Activated gamma-delta T cell (primary cell): ENCODE data around the gene NFATC1.
A peak's percentile ranks its signal among the peaks of the same experiment; 100 is the strongest.

ENCODE experiments used
- DNase-seq: peaks from one replicate; lab custom pipeline; 2025; lab: John Stamatoyannopoulos, UW

Gene NFATC1

DNA sequence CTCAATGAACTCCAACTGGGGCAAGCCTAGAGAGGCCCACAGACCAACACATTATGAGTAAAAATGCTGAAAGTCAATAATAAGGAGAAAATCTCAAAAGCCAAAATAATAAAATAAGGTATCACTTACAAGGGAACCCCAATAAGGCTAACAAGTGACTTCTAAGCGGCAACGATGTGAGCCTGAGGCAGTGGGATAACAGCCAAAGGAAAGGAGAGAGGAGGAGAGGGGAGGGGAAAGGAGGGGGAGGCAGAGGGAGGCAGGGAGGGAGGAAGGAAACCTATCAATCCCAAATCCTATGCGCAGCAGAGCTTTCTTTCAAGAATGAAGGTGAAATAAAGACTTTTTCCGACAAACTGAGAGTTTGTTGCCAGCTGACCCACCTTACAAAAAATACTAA lies 6.0 kb upstream of the NFATC1 start:
- DNase-seq, result no peak

DNA sequence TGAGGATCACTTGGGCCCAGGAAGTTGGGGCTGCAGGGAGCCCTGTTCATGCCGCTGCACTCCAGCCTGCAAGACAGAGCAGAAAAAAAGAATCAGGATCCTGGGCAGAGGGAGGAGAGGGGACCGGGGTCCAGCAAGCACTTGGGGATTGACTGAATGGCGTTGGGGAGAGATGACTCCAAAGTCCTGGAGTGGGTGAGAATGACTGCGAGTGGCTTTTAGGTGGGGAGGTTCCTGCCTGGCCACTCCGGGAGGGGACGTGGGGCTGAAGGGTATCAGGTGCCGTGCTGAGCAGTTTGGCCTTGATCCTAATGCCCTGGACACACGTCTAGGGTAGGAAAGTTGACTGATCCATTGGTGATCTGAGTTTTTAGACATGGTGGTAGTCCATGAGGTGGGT lies 3.5 kb upstream of the NFATC1 start:
- DNase-seq, result no peak

DNA sequence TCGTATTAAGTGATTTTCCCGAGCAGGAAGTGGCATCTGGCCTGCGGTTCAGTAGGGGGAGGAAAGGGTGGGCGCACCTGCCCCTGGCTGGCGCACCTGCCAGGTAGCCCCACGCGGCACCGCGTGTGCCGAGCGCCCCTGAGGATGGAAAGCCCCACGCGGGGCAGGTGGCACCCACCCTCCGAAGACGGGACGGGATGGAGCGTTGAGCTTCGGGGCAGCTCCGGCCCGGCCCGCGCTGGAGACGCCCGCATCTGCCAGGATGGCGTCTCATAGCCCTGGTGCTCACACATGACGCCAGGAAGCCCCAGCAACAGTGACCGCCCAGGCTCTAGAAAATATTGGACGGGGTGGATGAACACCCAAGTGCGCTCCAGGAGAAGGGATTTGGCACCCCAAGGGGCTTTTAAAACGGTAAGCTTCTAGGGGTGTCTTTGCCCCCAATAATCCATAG lies 2.5 kb upstream of the NFATC1 start:
- no peak for DNase-seq

- no peak for DNase-seq
Observed at GRCh38 chr18:79393635-79394533, 1.8 kb upstream of the NFATC1 start.

DNA sequence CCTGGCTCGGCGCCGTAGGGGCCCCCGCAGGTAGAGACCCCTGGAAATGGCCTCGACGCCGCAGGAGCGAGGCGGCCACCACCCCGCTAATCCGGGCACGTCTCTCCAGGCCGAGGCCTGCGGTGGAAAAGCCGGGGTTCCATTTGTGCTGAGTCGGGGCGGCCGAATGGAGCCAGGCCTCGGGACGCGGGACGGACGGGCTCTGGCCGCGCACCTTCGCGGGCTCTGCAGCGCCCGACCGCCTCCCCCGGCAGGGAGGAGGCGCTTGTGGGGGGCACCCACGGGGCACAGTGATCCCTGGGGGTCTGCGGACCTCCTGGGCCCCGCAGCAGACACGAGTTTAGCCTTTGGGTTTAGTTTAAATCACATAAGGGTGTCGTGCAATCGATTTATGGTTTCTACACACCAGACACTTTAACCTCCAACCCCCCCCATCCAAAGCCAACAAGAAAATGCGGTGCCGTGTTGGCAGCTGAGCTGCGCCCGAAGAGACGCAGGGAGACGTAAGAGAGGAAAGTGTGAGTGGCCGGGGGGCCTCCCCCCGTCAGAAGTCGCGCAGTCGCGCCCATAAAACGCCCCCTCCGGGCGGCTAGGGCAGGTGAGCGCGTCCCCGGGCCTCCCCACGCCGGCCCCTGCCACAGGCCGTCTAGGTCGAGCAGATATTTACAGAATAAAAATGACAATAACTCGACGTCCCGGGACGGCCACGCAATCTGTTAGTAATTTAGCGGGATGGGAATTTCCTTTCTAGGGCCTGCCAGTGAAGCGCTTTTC lies 1.0 kb upstream of the NFATC1 start:
- DNase-seq, result peak; percentile 43

GRCh38 chr18:79395308-79395640 lies 456 bp upstream of the NFATC1 start:
- DNase-seq, result no peak

DNA sequence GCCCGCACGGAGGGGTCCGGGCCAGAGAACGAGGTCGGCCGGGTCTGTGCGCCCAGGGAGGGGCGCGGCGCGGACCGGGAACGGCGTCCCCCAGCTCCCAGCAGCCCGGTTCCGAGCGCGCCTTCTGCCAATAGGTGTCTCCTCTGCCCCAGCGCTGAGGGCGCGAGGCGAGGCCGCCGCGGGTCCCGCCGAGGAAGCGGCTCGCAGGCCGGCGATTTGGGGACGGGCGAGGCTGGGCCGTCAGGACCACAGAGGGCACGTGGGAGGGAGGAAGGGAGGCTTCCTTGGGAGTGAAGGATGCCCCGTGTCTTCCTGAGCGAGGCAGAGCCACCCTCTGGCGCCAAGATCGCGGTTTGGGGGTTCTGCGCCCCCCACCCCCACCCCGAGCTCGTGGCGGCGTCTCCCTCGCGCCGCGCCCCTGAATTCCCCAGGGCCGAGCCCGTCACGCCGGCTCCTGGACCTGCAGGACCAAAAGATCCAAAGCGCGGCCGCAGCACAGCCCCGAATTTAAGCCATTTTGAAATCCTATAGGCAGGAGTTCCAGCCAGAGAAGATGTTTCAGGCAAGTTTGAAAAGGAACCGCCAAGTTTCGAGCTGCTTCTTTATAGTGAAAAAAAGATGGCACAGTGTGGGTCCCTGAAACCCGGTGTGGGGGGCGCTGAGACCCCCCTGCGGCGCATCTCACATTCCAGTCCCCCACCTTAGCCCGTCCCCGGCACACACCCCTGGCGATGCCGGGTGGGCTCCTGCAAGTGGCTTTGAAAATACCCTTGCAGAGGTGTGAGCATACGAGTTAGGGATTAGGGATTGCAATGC lies 909 bp downstream of the NFATC1 start:
- no peak for DNase-seq

DNA sequence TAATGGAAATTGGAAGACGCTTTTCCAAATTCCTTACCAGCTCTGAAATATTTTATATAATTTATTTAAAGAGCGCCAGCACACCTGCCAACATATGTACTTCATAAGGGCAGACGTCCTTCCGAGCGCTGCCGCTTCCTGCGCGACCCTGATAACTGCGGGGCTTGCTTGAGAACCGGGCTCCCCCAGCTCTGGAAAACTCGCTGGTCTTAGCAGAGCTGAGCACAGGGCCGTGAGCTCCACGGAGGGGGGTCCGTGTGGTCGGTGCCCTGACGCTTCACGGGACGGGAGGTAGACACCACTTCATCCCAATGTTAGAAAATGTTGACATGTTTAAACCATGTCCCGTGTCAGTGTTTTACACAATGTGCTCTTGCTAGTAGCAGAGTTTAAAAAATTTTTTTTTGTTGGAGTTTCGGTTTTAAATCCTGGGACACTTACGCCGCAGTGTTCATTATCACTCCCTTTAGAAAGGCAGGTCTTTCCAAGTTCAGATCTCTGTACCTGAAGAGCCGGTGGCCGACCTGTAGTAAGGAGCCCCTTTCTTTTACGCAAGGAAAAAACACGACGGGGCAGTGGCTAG lies 1.6 kb downstream of the NFATC1 start:
- DNase-seq, result no peak

- DNase-seq, result no peak
Observed at GRCh38 chr18:79397830-79398761, 2.4 kb downstream of the NFATC1 start.

DNA sequence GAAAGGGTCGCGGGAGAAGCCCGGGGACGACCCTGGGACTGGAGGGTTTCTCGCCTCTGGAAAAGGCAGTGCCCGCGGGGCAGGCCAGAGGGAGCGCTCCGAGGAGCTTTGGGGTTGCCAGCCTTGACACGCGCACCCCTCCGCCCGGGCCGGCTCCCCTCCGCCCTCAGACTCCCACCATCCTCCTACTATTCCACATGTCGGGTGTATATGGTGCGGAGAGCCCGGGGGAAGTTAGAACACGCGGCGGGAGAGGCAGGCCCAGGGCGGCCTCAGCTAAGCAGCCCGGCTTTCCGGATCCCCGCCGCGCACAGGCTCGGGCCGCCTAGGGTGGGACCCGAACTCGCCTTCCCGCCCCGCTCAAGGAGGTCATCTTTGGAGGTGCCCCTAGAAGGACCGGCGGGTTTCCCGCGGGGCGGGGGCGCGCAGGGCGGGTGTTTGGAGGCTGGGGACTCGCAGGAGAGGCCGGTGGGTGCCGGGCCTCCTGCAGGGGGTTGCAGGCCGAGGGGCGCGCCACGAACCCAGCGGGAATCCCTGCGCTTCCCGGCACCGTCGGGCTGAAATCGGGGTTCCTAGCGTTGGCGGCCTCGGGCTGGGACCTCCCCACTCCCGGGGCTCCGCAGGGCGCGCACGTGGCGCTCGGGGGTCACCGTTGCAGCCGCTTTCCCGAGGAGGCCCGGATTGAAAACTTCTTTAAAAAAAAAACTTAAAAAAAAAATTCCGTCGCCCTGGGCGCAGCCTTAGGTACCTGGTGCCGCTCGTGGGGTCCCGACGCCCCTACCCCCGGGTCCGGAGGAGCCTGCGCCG lies 3.7 kb downstream of the NFATC1 start:
- no peak for DNase-seq

GRCh38 chr18:79400091-79400590 lies 4.4 kb downstream of the NFATC1 start:
- DNase-seq, result peak; percentile 57

DNA sequence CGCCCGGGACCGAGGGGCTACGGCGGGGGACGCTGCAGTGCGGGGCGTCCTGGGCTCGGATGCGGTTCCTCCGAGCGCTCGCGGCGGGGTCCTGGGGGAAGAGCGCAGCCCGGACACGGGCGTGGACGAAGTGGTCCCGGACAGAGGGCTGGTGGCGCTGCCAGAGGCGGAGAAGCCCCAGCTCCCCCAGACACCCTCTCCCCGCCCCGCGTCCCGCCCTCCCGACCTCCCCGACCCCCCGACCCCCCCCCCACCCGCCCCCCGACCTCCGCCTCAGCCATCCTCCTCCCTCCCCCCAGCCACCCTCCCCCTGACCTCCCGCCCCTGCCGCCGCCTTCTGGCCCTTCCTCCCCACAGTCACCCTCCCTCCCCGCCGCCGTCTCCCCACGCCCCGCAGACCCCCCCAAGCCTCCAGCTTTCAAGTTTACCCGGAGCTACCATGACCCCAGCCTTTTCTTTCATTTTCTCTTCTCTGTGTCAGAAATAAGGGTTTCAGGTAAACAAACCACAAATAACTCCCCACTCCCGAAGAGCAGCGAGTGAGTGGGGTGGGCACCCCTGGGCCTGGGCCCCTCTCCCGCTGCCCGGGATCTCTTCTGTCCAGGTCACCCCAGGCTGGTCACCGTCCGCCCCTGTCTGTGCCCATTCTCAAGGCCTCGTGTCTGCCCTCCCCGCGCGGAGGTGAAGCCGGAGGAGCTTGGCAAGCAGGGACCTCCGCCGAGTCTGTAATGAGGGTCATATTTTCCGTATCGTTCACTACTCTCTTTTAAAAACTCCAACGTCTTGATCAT lies 5.1 kb downstream of the NFATC1 start:
- peak; percentile 54 for DNase-seq

DNA sequence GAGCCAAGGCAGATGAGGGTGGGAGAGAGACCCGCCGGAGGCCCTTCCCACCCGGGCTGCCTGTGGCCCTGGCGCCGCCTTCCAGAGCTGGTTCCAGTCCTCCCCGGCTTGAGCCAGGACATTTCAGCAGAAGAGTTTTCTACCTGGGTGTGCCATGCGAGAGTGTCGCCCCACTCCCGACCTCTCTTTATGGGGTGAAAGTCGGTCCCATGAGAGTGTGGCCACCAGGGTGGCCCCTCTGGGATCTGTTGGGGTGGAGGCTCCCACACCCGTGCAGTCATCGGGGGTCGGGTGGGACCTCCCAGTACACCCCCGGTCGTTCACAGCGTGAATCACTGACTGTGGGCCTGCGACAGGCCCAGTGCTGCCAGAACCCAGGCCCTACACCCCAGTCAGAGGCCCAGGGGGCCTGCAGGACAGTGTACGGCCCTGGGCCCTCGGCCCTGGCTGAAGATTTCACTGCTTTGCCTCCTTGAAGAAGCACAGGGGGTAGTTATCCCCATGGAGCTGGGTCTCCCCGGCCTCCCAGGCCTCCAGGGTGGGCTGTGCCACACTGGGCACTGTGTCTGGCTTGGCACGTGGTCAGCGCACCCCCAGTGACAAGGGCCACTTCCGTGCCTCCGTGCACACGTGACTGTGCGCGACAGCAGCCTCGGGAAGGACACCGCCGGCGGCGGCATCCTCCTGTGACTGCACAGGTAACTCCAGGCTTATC lies 5.9 kb downstream of the NFATC1 start:
- no peak for DNase-seq

GRCh38 chr18:79402209-79402576 lies 6.5 kb downstream of the NFATC1 start:
- no peak for DNase-seq

- DNase-seq, result no peak
Observed at GRCh38 chr18:79402977-79403722, 7.4 kb downstream of the NFATC1 start.

DNA sequence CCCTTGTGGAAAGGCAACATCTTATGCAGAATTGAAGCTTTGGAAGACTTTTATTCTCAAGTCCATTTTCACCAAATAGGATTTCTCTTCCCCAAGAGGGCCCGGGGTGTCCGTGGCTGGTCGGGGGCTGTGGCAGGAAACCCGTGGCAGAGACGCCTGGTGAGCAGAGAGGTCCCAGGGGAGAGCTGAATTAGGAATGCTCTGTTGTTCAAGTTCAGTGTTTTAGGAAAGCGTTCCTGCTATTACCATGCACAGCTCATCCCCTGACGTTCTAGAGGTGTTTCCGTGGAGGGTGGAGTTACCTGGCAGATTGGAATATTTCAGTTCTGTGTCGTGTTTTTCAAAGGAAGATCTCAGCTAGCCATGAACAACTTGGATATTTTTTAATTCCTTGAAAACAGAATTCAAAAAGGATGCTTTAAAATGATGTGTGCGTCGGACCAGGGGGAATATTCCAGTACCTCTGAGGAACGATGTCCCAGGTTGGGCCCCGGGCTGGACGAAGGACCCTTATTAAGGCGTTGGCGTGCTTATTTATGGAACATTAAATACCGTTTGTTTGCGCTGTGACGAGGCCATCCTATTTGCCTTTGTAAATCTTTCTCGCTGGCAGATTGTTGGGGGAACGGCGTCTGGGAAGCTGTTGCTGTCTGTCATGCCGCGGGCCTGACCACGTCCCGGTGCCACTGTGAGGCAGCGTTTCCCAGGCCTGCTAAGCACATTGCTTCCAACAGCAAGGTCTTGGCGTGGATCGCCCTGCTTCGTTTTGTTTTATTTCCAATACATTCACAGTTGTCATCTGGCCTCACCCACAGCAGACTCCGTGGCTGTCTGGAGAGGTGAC lies 8.2 kb downstream of the NFATC1 start:
- no peak for DNase-seq

DNA sequence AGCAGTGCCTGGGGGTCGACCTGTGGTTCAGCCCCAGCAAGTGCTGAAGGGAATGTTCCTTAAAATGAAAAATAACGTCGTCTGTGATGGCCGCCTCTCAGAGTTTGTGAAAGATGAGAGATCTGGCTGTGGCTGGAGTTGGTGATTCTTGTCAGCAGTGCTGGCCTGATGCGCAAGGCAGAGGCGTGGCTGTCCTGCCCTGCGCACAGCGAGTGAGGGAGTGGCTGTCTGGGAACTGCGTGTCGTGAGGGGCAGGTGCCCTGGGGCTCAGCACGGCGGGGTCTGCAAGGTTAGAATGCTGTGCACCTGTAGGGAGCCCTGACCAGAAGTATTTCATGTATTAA lies 8.8 kb downstream of the NFATC1 start:
- no peak for DNase-seq
